Measurements from ENCODE around the gene CLEC3B. TPM values are rescaled to one million over a fixed set of nuclear protein-coding genes. Genes with fewer than 3 reads are reported as not detected.

CLEC3B gene
- total and polyA plus RNA-seq, 7 donors = 10.3 to 41.7 (median 24.6) TPM

DNA sequence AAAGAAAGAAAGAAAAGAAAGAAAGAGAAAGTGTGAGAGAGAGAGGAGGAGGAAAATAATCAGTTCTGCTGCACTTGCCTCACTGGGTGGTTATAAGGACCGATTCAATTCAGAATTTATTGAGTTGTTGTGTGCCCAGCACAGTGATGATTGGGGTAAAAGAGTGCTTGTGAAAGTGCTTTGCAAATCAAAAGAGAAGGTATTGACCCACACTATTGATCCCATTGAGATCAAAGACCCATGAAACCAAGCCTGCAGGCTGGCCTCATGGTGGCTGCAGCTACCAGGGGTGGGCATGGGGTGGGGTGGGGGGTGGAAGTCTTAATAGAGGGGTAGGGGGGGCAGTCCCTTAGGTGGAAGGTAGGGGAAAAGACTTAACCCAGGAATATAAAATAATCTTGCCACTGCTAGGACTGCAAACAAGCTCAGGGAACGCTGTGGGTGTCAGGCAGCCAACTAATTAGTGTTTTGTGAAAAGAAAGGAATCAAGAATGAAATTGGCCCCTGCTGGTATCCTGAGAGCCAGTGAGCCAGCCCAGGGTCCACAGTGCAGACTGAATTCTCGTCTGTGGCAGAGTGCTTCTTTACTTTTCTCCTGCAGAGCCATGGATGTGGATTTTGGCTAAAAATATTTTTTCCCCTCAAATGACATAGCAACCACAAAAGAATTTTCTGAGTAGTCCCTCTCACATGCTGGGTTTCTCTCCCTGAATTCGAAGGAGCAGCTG lies 34.2 kb downstream of the CLEC3B start:
- H3K9me3 ChIP-seq = no peaks in the 10 kb centered on the region
- TF ChIP-seq, protein P1, sequence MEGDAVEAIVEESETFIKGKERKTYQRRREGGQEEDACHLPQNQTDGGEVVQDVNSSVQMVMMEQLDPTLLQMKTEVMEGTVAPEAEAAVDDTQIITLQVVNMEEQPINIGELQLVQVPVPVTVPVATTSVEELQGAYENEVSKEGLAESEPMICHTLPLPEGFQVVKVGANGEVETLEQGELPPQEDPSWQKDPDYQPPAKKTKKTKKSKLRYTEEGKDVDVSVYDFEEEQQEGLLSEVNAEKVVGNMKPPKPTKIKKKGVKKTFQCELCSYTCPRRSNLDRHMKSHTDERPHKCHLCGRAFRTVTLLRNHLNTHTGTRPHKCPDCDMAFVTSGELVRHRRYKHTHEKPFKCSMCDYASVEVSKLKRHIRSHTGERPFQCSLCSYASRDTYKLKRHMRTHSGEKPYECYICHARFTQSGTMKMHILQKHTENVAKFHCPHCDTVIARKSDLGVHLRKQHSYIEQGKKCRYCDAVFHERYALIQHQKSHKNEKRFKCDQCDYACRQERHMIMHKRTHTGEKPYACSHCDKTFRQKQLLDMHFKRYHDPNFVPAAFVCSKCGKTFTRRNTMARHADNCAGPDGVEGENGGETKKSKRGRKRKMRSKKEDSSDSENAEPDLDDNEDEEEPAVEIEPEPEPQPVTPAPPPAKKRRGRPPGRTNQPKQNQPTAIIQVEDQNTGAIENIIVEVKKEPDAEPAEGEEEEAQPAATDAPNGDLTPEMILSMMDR (IDR thresholded peaks at IDR 0.05) = no peak
- H3K27ac ChIP-seq = no peak overlapping the region
- H3K27me3 ChIP-seq (ENCODE audit: insufficient read depth in 3 of 3, low read length in 2 of 3) = no peaks in the 10 kb centered on the region
- ATAC-seq (no peak), DNase-seq (no peak)
- H3K36me3 ChIP-seq (ENCODE audit: insufficient read depth in 1 of 2, low read depth in 1 of 2) = no peaks in the 10 kb centered on the region
- H3K4me1 ChIP-seq = peaks cover 26% of the 10 kb centered on the region
- H3K4me3 ChIP-seq = no peak overlapping the region
- intact Hi-C loops (cut with DNase I) = no loop called here
- 62 to 67% (median 66%) methylated on average over 4 of the region's 4 CpGs for WGBS, 3 donors

DNA sequence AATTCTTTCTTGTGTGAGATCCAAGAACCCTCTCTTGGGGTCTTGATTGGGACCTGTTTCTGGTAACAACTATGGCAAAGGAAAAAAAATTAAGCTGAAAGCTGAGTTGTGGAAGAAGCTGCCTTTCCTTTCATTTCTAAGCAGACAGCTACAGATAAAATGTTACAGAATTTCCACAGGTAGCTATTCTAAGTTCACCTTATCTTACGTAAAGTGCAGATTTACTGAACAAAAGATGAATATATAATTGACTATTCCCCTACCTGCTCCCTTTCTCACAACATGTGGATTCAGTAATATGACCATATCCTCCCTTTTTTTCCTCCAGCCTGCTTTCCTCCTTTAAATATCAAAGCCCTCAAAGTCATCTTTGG lies 36.6 kb downstream of the CLEC3B start:
- 90 to 97% (median 92%) methylated on average over 1 of the region's 1 CpG for WGBS, 3 donors
- no peak for ATAC-seq

DNA sequence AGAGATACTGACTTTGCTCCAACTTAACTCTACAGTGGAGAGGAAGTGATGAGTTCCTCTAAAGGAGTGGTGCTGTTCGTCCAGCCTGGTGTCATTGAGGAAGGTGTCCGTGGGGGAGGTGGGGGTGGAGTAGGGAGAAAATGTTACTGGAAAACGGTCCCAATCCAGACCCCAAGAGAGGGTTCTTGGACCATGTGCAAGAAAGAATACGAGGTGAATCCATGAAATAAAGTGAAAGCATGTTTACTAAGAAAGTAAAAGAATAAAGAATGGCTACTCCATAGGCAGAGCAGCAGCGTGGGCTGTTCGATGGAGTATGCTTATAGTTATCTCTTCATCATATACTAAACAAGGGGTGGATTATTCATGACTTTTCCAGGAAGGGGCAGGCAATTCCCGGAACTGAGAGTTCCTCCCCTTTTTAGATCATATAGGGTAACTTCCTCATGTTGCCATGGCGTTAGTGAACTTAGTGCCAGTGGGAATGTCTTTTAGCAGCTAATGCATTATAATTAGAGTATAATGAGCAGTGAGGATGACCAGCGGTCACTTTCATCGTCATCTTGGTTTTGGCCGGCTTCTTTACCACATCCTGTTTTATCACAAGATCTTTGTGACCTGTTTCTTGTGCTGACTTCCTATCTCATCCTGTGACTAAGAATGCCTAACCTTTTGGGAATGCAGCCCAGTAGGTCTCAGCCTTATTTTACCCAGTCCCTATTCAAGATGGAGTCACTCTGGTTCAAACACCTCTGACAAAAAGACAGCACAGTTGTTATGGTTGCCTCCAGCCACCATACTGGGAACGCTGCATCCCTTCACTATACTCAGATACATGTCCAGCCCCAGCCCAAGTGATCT lies 38.6 kb downstream of the CLEC3B start:
- intact Hi-C loops (cut with DNase I) = no loop called here
- 53 to 62% (median 61%) methylated on average over 12 of the region's 12 CpGs for WGBS, 3 donors
- TF ChIP-seq, protein P1 (IDR thresholded peaks at IDR 0.05) = no peak
- DNase-seq (peak in 1 of 2 donors; percentile 26), ATAC-seq (peak; percentile 15 to 54 (median 48))
- H3K4me1 ChIP-seq = peaks cover 7% of the 10 kb centered on the region
- H3K9me3 ChIP-seq = no peaks in the 10 kb centered on the region
- H3K36me3 ChIP-seq (ENCODE audit: insufficient read depth in 1 of 2, low read depth in 1 of 2) = no peaks in the 10 kb centered on the region
- H3K4me3 ChIP-seq = no peak overlapping the region
- H3K27ac ChIP-seq = peak overlapping the region; percentile 40
- no peaks in the 10 kb centered on the region for H3K27me3 ChIP-seq (ENCODE audit: insufficient read depth in 3 of 3, low read length in 2 of 3)

More for the DNA sequence above, 36.6 kb downstream of the CLEC3B start:
- TF ChIP-seq, protein P1 (IDR thresholded peaks at IDR 0.05) = no peak
- Histone ChIP-seq H3K4me3 (no peak overlapping the region), H3K36me3 (ENCODE audit: insufficient read depth in 1 of 2, low read depth in 1 of 2) (no peaks in the 10 kb centered on the region), H3K27ac (no peak overlapping the region), H3K27me3 (ENCODE audit: insufficient read depth in 3 of 3, low read length in 2 of 3) (no peaks in the 10 kb centered on the region), H3K4me1 (peaks cover 7% of the 10 kb centered on the region), H3K9me3 (no peaks in the 10 kb centered on the region)
- intact Hi-C loops (cut with DNase I) = no loop called here
- DNase-seq = no peak

DNA sequence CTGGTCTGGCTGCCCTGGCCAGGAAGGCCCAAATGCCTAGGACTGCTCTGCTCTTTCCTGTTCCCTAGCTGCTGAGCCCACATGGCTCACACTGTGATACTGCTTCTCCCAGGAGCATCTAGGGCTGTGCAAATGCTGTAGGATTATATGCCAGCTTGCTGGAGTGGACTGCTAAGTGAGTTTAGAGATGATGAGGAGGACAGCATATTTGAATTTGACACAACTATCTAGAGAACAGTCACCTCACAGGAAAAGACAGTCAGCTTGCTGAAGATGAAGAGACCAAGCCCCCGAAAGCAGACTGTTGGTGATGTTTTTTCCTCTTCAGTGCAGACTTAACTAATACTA lies 39.2 kb downstream of the CLEC3B start:
- TF ChIP-seq, protein P1 (IDR thresholded peaks at IDR 0.05) = no peak
- WGBS, 3 donors = 95 to 100% (median 98%) methylated on average over 1 of the region's 1 CpG
- Histone ChIP-seq H3K9me3 (no peaks in the 10 kb centered on the region), H3K27ac (peak overlapping the region; percentile 40), H3K36me3 (ENCODE audit: insufficient read depth in 1 of 2, low read depth in 1 of 2) (no peaks in the 10 kb centered on the region), H3K4me3 (no peak overlapping the region), H3K4me1 (peaks cover 7% of the 10 kb centered on the region), H3K27me3 (ENCODE audit: insufficient read depth in 3 of 3, low read length in 2 of 3) (no peaks in the 10 kb centered on the region)
- DNase-seq (no peak), ATAC-seq (peak in 1 of 4 donors; percentile 9)
- intact Hi-C loops (cut with DNase I) = no loop called here
